Measurements from ENCODE around the gene GABRD. TPM values are rescaled to one million over a fixed set of nuclear protein-coding genes. Genes with fewer than 3 reads are reported as not detected.

GABRD gene
- total and polyA plus RNA-seq, 9 donors = 0.35 to 2.2 (median 0.95) TPM

- Histone ChIP-seq H3K27me3 (ENCODE audit: control insufficient read depth, insufficient read depth, low read length) (peaks cover 6% of the 10 kb centered on the region), H3K9me3 (replicated peaks; ENCODE audit: control insufficient read depth, low read depth, low read length) (no peaks in the 10 kb centered on the region), H3K27ac (ENCODE audit: low read length) (no peak overlapping the region), H3K4me3 (ENCODE audit: low read length) (no peak overlapping the region), H3K4me1 (ENCODE audit: control insufficient read depth, insufficient read depth, low read length) (peaks cover 11% of the 10 kb centered on the region), H3K36me3 (ENCODE audit: control insufficient read depth, insufficient read depth, low read length) (no peaks in the 10 kb centered on the region)
- 73% methylated on average over 32 of the region's 32 CpGs for WGBS (ENCODE audit: insufficient coverage)
- no peak for DNase-seq
Measured at GRCh38 chr1:1985375-1986050, 33.6 kb upstream of the GABRD start.

- no peak overlapping the region for H3K27ac ChIP-seq (ENCODE audit: low read length)
- no peak overlapping the region for H3K4me3 ChIP-seq (ENCODE audit: low read length)
- 65% methylated on average over 24 of the region's 24 CpGs for WGBS (ENCODE audit: insufficient coverage)
- no peaks in the 10 kb centered on the region for H3K9me3 ChIP-seq (replicated peaks; ENCODE audit: control insufficient read depth, low read depth, low read length)
- peaks cover 6% of the 10 kb centered on the region for H3K27me3 ChIP-seq (ENCODE audit: control insufficient read depth, insufficient read depth, low read length)
- no peak for DNase-seq
- peaks cover 16% of the 10 kb centered on the region for H3K4me1 ChIP-seq (ENCODE audit: control insufficient read depth, insufficient read depth, low read length)
- H3K36me3 ChIP-seq (ENCODE audit: control insufficient read depth, insufficient read depth, low read length) = no peaks in the 10 kb centered on the region
Measured at GRCh38 chr1:1986451-1987141, 32.5 kb upstream of the GABRD start.

GRCh38 chr1:1987142-1987510, 32.0 kb upstream of the GABRD start:
- no peak for DNase-seq

DNA sequence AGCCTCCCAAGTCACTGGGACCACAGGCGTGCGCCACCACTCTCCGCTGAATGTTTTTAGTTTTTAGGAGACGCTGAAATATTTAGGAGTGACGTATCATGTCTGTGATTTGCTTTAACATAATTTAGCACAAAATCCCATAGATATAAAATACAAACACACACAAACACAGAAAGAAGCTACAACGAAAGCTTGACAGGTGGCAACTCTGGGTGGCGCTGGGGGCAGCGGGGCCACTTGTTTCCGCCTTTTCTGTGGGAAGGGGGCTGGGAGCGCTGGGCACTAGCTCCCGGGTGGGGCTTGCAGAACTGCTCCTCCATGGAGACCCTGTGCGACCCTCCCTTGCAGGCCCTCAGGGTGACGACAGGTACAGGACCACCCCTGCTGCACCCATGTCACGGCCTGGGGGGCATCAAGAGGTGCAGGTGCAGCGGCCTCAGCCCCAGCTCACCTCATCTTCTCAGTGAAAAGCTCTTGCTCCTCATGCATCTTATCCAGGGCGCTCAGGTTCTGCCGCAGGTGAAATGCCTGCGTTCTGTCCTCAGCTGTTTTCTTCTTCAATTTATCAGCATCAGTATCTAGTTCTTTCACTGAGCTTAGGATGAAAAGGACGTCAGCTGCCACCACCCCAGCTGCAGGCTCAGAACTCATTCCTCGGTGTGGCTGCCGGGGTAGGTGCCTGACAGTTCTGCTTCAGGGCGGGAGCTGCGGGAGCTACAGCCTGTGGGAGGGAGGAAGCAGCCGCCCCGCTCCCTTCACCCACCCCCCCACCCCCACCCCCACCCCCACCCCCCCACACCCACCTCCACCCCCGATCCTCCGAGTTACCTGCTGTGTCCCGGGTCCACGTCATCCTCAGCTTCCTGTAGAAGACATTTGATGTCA, 30.8 kb upstream of the GABRD start:
- no peak overlapping the region for H3K27ac ChIP-seq (ENCODE audit: low read length)
- H3K4me3 ChIP-seq (ENCODE audit: low read length) = no peak overlapping the region
- DNase-seq = no peak
- 87% methylated on average over 13 of the region's 29 CpGs for WGBS (ENCODE audit: insufficient coverage)
- no peaks in the 10 kb centered on the region for H3K36me3 ChIP-seq (ENCODE audit: control insufficient read depth, insufficient read depth, low read length)
- H3K27me3 ChIP-seq (ENCODE audit: control insufficient read depth, insufficient read depth, low read length) = peaks cover 6% of the 10 kb centered on the region
- H3K9me3 ChIP-seq (replicated peaks; ENCODE audit: control insufficient read depth, low read depth, low read length) = no peaks in the 10 kb centered on the region
- peaks cover 16% of the 10 kb centered on the region for H3K4me1 ChIP-seq (ENCODE audit: control insufficient read depth, insufficient read depth, low read length)

More at GRCh38 chr1:1987142-1987510, 32.0 kb upstream of the GABRD start:
- no peaks in the 10 kb centered on the region for H3K36me3 ChIP-seq (ENCODE audit: control insufficient read depth, insufficient read depth, low read length)
- H3K4me3 ChIP-seq (ENCODE audit: low read length) = no peak overlapping the region
- peaks cover 16% of the 10 kb centered on the region for H3K4me1 ChIP-seq (ENCODE audit: control insufficient read depth, insufficient read depth, low read length)
- H3K27me3 ChIP-seq (ENCODE audit: control insufficient read depth, insufficient read depth, low read length) = peaks cover 6% of the 10 kb centered on the region
- H3K9me3 ChIP-seq (replicated peaks; ENCODE audit: control insufficient read depth, low read depth, low read length) = no peaks in the 10 kb centered on the region
- H3K27ac ChIP-seq (ENCODE audit: low read length) = no peak overlapping the region
- 75% methylated on average over 13 of the region's 13 CpGs for WGBS (ENCODE audit: insufficient coverage)

DNA sequence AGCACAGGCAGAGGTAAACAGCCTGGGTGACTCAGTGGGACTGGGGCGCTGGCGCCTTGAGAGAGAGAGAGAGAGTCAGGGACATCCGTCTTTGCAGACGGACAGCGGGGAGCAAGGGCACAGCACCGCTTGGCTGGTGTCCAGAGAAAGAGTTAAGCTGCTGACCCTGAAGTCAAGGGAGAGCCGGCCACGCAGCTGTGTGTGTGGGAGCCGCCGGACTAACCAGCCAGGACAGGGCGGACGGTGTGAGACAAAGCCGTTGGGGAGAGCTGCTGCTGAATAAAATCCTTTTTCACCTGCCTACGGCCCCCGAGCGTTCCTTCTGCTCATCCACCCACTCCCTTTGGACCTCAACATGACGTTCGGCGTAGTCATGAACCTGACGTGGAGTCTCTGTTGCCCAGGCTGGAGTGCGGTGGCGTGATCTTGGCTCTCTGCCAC, 30.0 kb upstream of the GABRD start:
- H3K4me1 ChIP-seq (ENCODE audit: control insufficient read depth, insufficient read depth, low read length) = peaks cover 16% of the 10 kb centered on the region
- no peak overlapping the region for H3K4me3 ChIP-seq (ENCODE audit: low read length)

DNA sequence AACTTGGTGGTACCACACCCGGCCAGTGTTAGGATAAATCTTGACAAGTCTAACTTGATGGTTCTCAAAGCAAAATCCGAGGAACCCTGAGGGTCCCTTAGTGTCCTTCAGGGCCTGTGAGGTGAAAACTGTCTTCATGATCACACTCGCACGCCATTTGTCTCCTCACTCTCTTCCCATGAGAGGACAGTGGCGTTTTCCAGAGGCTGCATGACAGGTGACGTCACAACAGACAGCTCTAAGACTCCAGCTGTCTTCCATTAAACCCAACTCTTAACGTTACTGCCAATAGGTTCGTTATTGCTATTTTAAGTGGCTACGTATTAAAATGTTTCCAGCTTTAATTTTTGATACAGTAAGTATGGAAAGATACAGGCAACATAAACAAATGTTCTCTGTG, 29.4 kb upstream of the GABRD start:
- peaks cover 10% of the 10 kb centered on the region for H3K27me3 ChIP-seq (ENCODE audit: control insufficient read depth, insufficient read depth, low read length)
- DNase-seq = peak; percentile 81

More for the DNA sequence above, 30.0 kb upstream of the GABRD start:
- no peaks in the 10 kb centered on the region for H3K9me3 ChIP-seq (replicated peaks; ENCODE audit: control insufficient read depth, low read depth, low read length)
- H3K27me3 ChIP-seq (ENCODE audit: control insufficient read depth, insufficient read depth, low read length) = peaks cover 6% of the 10 kb centered on the region
- peak; percentile 54 for DNase-seq
- no peaks in the 10 kb centered on the region for H3K36me3 ChIP-seq (ENCODE audit: control insufficient read depth, insufficient read depth, low read length)
- WGBS (ENCODE audit: insufficient coverage) = 37% methylated on average over 21 of the region's 22 CpGs
- H3K27ac ChIP-seq (ENCODE audit: low read length) = no peak overlapping the region

GRCh38 chr1:1990222-1990621, 28.9 kb upstream of the GABRD start:
- H3K9me3 ChIP-seq (replicated peaks; ENCODE audit: control insufficient read depth, low read depth, low read length) = no peaks in the 10 kb centered on the region
- DNase-seq = peak; percentile 78
- peaks cover 12% of the 10 kb centered on the region for H3K27me3 ChIP-seq (ENCODE audit: control insufficient read depth, insufficient read depth, low read length)
- H3K4me3 ChIP-seq (ENCODE audit: low read length) = no peak overlapping the region
- peaks cover 16% of the 10 kb centered on the region for H3K4me1 ChIP-seq (ENCODE audit: control insufficient read depth, insufficient read depth, low read length)
- no peaks in the 10 kb centered on the region for H3K36me3 ChIP-seq (ENCODE audit: control insufficient read depth, insufficient read depth, low read length)
- no CpG with 5 or more reads among the region's 10 CpGs for WGBS (ENCODE audit: insufficient coverage)
- H3K27ac ChIP-seq (ENCODE audit: low read length) = peak overlapping the region; percentile 74

More for the DNA sequence above, 29.4 kb upstream of the GABRD start:
- no peaks in the 10 kb centered on the region for H3K9me3 ChIP-seq (replicated peaks; ENCODE audit: control insufficient read depth, low read depth, low read length)
- H3K36me3 ChIP-seq (ENCODE audit: control insufficient read depth, insufficient read depth, low read length) = no peaks in the 10 kb centered on the region
- WGBS (ENCODE audit: insufficient coverage) = 43% methylated on average over 4 of the region's 9 CpGs
- H3K27ac ChIP-seq (ENCODE audit: low read length) = peak overlapping the region; percentile 67
- no peak overlapping the region for H3K4me3 ChIP-seq (ENCODE audit: low read length)
- peaks cover 16% of the 10 kb centered on the region for H3K4me1 ChIP-seq (ENCODE audit: control insufficient read depth, insufficient read depth, low read length)

DNA sequence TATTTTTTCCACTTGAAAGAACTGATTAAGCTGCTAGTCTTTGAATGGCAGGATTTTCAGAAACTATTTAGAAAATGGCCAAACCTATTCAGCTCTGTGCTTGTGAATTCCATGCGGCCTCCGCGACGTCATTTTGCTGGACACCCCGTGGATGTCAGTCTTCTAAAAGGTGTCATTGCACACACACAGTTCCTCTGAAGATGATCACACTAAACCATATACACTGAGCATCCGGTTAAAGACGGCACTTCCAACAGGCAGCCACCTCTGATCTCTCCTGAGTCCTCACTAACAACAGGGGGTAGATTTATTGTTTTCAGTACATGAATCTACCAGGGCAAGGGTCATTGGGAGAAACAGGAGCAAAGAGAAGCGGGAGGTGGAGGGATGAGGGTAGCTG, 24.6 kb upstream of the GABRD start:
- H3K27me3 ChIP-seq (ENCODE audit: control insufficient read depth, insufficient read depth, low read length) = peaks cover 6% of the 10 kb centered on the region
- WGBS (ENCODE audit: insufficient coverage) = 67% methylated on average over 6 of the region's 8 CpGs

GRCh38 chr1:1996207-1996651, 22.9 kb upstream of the GABRD start:
- 66% methylated on average over 6 of the region's 12 CpGs for WGBS (ENCODE audit: insufficient coverage)
- peak; percentile 64 for DNase-seq
- H3K9me3 ChIP-seq (replicated peaks; ENCODE audit: control insufficient read depth, low read depth, low read length) = no peaks in the 10 kb centered on the region
- no peaks in the 10 kb centered on the region for H3K36me3 ChIP-seq (ENCODE audit: control insufficient read depth, insufficient read depth, low read length)
- H3K4me3 ChIP-seq (ENCODE audit: low read length) = no peak overlapping the region
- H3K27me3 ChIP-seq (ENCODE audit: control insufficient read depth, insufficient read depth, low read length) = peaks cover 9% of the 10 kb centered on the region
- no peak overlapping the region for H3K27ac ChIP-seq (ENCODE audit: low read length)
- H3K4me1 ChIP-seq (ENCODE audit: control insufficient read depth, insufficient read depth, low read length) = peaks cover under 1% of the 10 kb centered on the region

More for the DNA sequence above, 24.6 kb upstream of the GABRD start:
- H3K36me3 ChIP-seq (ENCODE audit: control insufficient read depth, insufficient read depth, low read length) = no peaks in the 10 kb centered on the region
- H3K4me1 ChIP-seq (ENCODE audit: control insufficient read depth, insufficient read depth, low read length) = peaks cover 9% of the 10 kb centered on the region
- H3K9me3 ChIP-seq (replicated peaks; ENCODE audit: control insufficient read depth, low read depth, low read length) = no peaks in the 10 kb centered on the region
- no peak for DNase-seq
- no peak overlapping the region for H3K4me3 ChIP-seq (ENCODE audit: low read length)
- no peak overlapping the region for H3K27ac ChIP-seq (ENCODE audit: low read length)

DNA sequence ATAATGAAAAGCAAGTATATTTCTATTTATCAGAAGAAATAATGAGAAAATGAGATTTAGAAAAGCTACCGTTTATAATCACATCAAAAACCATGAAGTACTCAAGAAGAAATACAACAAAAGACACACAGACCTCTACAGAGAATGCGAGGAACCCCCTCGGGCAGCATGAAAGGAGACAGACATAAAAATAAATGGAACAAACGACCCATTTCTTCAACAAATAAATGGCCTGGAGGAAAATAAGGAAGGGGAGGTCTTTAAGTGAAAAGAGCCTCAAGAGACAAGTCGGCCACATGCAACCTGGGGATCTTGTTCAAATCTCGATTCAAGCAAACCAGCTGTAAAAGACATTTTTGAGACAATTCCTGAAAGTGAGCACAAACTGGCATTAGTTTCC, 21.6 kb upstream of the GABRD start:
- Histone ChIP-seq H3K9me3 (replicated peaks; ENCODE audit: control insufficient read depth, low read depth, low read length) (no peaks in the 10 kb centered on the region), H3K27me3 (ENCODE audit: control insufficient read depth, insufficient read depth, low read length) (peaks cover 11% of the 10 kb centered on the region), H3K4me1 (ENCODE audit: control insufficient read depth, insufficient read depth, low read length) (no peaks in the 10 kb centered on the region), H3K4me3 (ENCODE audit: low read length) (no peak overlapping the region), H3K36me3 (ENCODE audit: control insufficient read depth, insufficient read depth, low read length) (no peaks in the 10 kb centered on the region), H3K27ac (ENCODE audit: low read length) (no peak overlapping the region)
- WGBS (ENCODE audit: insufficient coverage) = 46% methylated on average over 2 of the region's 6 CpGs
- no peak for DNase-seq

Data from muscle of leg (tissue), 11 donors.